ENCODE results near the gene HMG20A. TPM values are rescaled to one million over a fixed set of nuclear protein-coding genes. Genes with fewer than 3 reads are reported as not detected.

The HMG20A gene
- total RNA-seq, 2 donors from 2014 or later, result 15.9 to 51.4 TPM

DNA sequence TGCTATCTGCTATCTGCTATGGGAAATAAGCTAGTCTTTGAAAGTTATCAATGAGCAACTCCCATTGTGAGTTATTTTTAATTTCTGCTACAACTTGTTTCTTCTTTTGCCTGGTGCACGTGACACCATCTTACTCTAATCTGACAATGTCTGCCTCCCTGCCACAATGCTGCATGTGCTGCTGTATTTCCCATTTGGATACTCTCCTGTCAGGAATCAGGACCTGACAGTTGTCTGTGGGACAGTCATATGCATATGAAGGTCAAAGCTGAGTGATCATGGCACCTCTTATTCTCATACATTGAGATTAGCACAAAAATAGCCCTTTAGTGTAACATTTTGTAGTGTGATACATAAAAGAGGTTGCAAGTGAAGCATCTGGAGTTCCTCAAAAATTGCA lies 45.8 kb downstream of the HMG20A start:
- Histone ChIP-seq H3K27me3 (replicated peaks; ENCODE audit: insufficient read depth) (no peaks in the 10 kb centered on the region), H3K27ac (no peak overlapping the region), H3K36me3 (no peaks in the 10 kb centered on the region), H3K4me1 (replicated peaks) (no peaks in the 10 kb centered on the region), H3K4me3 (no peak overlapping the region), H3K9me3 (no peaks in the 10 kb centered on the region)
- intact Hi-C loops (cut with DNase I), result no loop called here
- TF ChIP-seq, protein P1, sequence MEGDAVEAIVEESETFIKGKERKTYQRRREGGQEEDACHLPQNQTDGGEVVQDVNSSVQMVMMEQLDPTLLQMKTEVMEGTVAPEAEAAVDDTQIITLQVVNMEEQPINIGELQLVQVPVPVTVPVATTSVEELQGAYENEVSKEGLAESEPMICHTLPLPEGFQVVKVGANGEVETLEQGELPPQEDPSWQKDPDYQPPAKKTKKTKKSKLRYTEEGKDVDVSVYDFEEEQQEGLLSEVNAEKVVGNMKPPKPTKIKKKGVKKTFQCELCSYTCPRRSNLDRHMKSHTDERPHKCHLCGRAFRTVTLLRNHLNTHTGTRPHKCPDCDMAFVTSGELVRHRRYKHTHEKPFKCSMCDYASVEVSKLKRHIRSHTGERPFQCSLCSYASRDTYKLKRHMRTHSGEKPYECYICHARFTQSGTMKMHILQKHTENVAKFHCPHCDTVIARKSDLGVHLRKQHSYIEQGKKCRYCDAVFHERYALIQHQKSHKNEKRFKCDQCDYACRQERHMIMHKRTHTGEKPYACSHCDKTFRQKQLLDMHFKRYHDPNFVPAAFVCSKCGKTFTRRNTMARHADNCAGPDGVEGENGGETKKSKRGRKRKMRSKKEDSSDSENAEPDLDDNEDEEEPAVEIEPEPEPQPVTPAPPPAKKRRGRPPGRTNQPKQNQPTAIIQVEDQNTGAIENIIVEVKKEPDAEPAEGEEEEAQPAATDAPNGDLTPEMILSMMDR (IDR thresholded peaks at IDR 0.05), result no peak
- TF ChIP-seq POLR2AphosphoS5 (IDR thresholded peaks at IDR 0.05) (no peak), POLR2A (IDR thresholded peaks at IDR 0.05) (no peak)
- no peak for DNase-seq (ENCODE audit: low spot score)
- WGBS, result 97% methylated on average over 1 of the region's 1 CpG

DNA sequence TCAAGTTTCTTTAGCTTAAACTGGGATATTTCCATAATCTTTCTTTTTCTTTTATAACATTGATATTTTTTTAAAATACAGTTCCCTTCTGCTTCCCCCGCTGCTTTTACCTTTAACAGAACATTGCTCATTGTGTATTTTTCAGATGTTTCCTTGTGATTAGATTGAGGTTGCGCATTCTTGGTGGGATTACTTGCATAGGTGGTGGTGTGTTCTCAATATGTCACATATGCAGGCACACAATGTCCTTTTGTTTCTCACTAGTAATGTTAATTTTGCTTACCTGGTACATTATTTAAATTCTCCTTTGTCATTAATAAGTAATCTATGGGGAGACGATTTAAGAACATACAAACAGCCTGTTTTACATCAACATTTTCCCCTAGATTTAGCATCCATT lies 48.2 kb downstream of the HMG20A start:
- intact Hi-C loops (cut with DNase I), result no loop called here
- 80% methylated on average over 3 of the region's 3 CpGs for WGBS

DNA sequence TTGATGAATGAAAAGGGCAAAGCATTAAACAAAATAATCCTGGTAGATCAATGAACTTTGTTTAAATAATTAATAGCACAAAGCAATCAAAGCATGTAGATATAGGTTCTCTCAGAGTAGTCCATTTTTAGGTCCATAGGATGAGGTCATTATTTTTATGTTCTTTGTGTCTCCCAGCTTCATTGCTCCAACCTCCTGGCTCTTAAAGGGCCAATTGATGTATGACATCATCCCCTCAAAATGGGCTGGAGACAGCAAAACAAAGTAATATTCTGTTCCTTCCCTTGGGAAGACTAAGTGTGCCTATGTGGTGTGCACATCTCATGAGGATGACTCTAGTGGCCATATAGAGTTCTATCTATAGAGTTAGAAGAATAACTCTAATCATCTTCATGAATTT lies 49.5 kb downstream of the HMG20A start:
- no peaks in the 10 kb centered on the region for H3K9me3 ChIP-seq
- H3K4me3 ChIP-seq, result no peak overlapping the region
- no peak for TF ChIP-seq POLR2A (IDR thresholded peaks at IDR 0.05)
- TF ChIP-seq, protein P1 (IDR thresholded peaks at IDR 0.05), result no peak
- TF ChIP-seq POLR2AphosphoS5 (IDR thresholded peaks at IDR 0.05), result no peak
- H3K27me3 ChIP-seq (replicated peaks; ENCODE audit: insufficient read depth), result no peaks in the 10 kb centered on the region
- H3K4me1 ChIP-seq (replicated peaks), result no peaks in the 10 kb centered on the region
- intact Hi-C loops (cut with DNase I), result no loop called here
- no peak for DNase-seq (ENCODE audit: low spot score)
- H3K36me3 ChIP-seq, result no peaks in the 10 kb centered on the region
- no peak overlapping the region for H3K27ac ChIP-seq

More for the DNA sequence above, 48.2 kb downstream of the HMG20A start:
- no peak for TF ChIP-seq POLR2A (IDR thresholded peaks at IDR 0.05)
- TF ChIP-seq, protein P1 (IDR thresholded peaks at IDR 0.05), result no peak
- no peak for TF ChIP-seq POLR2AphosphoS5 (IDR thresholded peaks at IDR 0.05)
- H3K4me1 ChIP-seq (replicated peaks), result no peaks in the 10 kb centered on the region
- no peak for DNase-seq (ENCODE audit: low spot score)
- H3K4me3 ChIP-seq, result no peak overlapping the region
- no peaks in the 10 kb centered on the region for H3K27me3 ChIP-seq (replicated peaks; ENCODE audit: insufficient read depth)
- no peaks in the 10 kb centered on the region for H3K9me3 ChIP-seq
- no peak overlapping the region for H3K27ac ChIP-seq
- no peaks in the 10 kb centered on the region for H3K36me3 ChIP-seq

DNA sequence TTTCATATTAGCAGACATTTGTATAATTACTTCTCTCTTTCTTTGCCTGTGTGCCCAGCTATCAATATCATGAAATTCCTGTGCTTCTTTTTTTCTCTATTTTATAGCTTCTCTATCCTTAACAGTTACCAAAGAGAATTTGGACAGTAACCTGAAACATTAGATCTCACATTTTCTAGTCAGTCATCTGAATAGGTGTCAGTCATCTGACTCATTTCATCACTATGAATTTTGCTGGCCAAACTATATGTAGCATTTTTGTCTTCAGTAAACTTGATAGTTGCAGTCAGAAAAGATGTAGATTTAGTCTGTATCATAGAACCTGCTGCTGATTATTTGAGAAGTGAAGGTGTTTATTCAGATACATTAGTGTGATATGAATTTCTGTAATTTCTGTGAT lies 52.6 kb downstream of the HMG20A start:
- intact Hi-C loops (cut with DNase I), result no loop called here
- H3K9me3 ChIP-seq, result no peaks in the 10 kb centered on the region
- H3K27me3 ChIP-seq (replicated peaks; ENCODE audit: insufficient read depth), result no peaks in the 10 kb centered on the region
- H3K4me1 ChIP-seq (replicated peaks), result no peaks in the 10 kb centered on the region
- H3K36me3 ChIP-seq, result no peaks in the 10 kb centered on the region
- H3K4me3 ChIP-seq, result no peak overlapping the region
- no peak for DNase-seq (ENCODE audit: low spot score)
- no peak overlapping the region for H3K27ac ChIP-seq
- TF ChIP-seq POLR2AphosphoS5 (IDR thresholded peaks at IDR 0.05) (no peak), POLR2A (IDR thresholded peaks at IDR 0.05) (no peak)
- TF ChIP-seq, protein P1 (IDR thresholded peaks at IDR 0.05), result no peak

DNA sequence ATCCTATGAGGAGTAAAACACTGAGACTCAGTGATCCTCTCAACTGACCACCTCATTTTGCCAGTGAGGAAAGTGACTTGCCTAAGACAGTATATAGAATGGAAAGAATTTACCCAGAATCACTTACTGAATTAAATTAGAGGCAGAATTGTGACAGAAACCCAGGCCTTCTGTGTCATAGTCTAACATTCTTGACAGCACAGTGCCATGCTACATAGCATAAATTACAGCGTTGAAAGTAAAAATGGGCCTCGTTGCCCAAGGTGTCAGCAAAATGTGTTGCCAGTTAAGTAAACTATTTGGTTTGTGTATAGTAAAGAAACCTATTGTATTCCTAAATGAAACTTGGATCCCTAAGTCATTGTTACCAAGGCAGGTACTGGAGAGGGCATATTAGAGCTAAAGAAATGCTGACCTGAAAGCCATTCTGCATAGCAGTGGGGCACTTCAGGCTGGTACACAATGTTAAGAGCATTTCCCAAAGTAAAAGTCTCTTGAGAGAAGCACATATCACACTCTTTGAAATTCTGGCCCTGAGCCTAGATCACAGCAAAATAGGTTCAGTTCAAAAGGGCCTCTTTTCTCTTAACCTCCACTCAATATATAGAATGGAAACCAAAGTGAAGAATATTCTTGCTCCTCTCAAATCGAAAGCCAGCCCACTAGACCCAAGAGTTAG lies 53.8 kb downstream of the HMG20A start:
- H3K4me1 ChIP-seq (replicated peaks), result no peaks in the 10 kb centered on the region
- H3K4me3 ChIP-seq, result no peak overlapping the region
- no peak for DNase-seq (ENCODE audit: low spot score)
- intact Hi-C loops (cut with DNase I), result no loop called here
- 79% methylated on average over 3 of the region's 3 CpGs for WGBS
- H3K9me3 ChIP-seq, result no peaks in the 10 kb centered on the region
- H3K27ac ChIP-seq, result no peak overlapping the region
- TF ChIP-seq POLR2AphosphoS5 (IDR thresholded peaks at IDR 0.05) (no peak), POLR2A (IDR thresholded peaks at IDR 0.05) (no peak)
- TF ChIP-seq, protein P1 (IDR thresholded peaks at IDR 0.05), result no peak
- H3K36me3 ChIP-seq, result no peaks in the 10 kb centered on the region
- H3K27me3 ChIP-seq (replicated peaks; ENCODE audit: insufficient read depth), result no peaks in the 10 kb centered on the region

Measured in prostate gland (tissue), 2 donors.